Neural progenitor cell (in vitro differentiated cells): ENCODE data around the gene SNX5. TPM values are rescaled to one million over a fixed set of nuclear protein-coding genes. Genes with fewer than 3 reads are reported as not detected.

Source experiments
- DNase-seq: peaks from one replicate; pipeline ENCODE4 v3.0.0-alpha.2; 2016; ENCODE audit warnings: low spot score
- H2AFZ ChIP-seq: fragments of 200-600 bp; sonication (generic); replicated peaks from 2 replicates; pipeline ENCODE4 v1.6.1; 2016; ENCODE audit warnings: antibody characterized with exemption
- H3F3A ChIP-seq: fragments of 200-600 bp; sonication (generic); 2 replicates; pipeline ENCODE4 v1.6.1; 2016; ENCODE audit warnings: antibody characterized with exemption, low read depth
- H3K27ac ChIP-seq: fragments of 200-600 bp; sonication (generic); 2 replicates; pipeline ENCODE4 v1.5.1; 2016; ENCODE audit warnings: mild to moderate bottlenecking
- H3K27me3 ChIP-seq: fragments of 200-600 bp; sonication (generic); 2 replicates; pipeline ENCODE4 v1.6.1; 2016; ENCODE audit warnings: mild to moderate bottlenecking, moderate library complexity
- H3K36me3 ChIP-seq: fragments of 200-600 bp; sonication (generic); 2 replicates; pipeline ENCODE4 v1.5.1; 2016
- H3K4me1 ChIP-seq: fragments of 200-600 bp; sonication (generic); 2 replicates; pipeline ENCODE4 v1.6.1; 2016; ENCODE audit warnings: mixed run types
- H3K4me2 ChIP-seq: fragments of 200-600 bp; sonication (generic); 2 replicates; pipeline ENCODE4 v1.6.1; 2016
- H3K4me3 ChIP-seq: fragments of 200-600 bp; sonication (generic); 2 replicates; pipeline ENCODE4 v1.5.1; 2016
- H3K79me2 ChIP-seq: fragments of 200-600 bp; sonication (generic); 2 replicates; pipeline ENCODE4 v1.6.1; 2016; ENCODE audit warnings: low read depth
- H3K9ac ChIP-seq: fragments of 200-600 bp; sonication (generic); 2 replicates; pipeline ENCODE4 v1.6.1; 2016
- H3K9me3 ChIP-seq: fragments of 200-600 bp; sonication (generic); 2 replicates; pipeline ENCODE4 v1.5.1; 2016; ENCODE audit warnings: low read depth
- H4K20me1 ChIP-seq: fragments of 200-600 bp; sonication (generic); 2 replicates; pipeline ENCODE4 v1.6.1; 2016; ENCODE audit warnings: low read depth
- H3K27ac Mint-ChIP-seq: 3 replicates; pipeline ENCODE4 v1.8.0; 2021; ENCODE audit warnings: mixed read lengths
- H3K27me3 Mint-ChIP-seq: 2 replicates; pipeline ENCODE4 v1.8.0; 2022; ENCODE audit warnings: low read depth, mild to moderate bottlenecking, inconsistent platforms, moderate library complexity, mixed read lengths; ENCODE audit not compliant: insufficient read depth
- H3K36me3 Mint-ChIP-seq: 3 replicates; pipeline ENCODE4 v1.8.0; 2021; ENCODE audit warnings: mixed read lengths
- H3K4me1 Mint-ChIP-seq: 3 replicates; pipeline ENCODE4 v1.8.0; 2021; ENCODE audit warnings: mixed read lengths
- H3K4me3 Mint-ChIP-seq: 3 replicates; pipeline ENCODE4 v1.8.0; 2021; ENCODE audit warnings: mild to moderate bottlenecking, moderate library complexity, mixed read lengths
- H3K9me3 Mint-ChIP-seq: 3 replicates; pipeline ENCODE4 v1.8.0; 2020; ENCODE audit warnings: mixed read lengths
- EZH2 ChIP-seq: fragments of 200-600 bp; sonication (generic); IDR thresholded peaks from 2 replicates; pipeline ENCODE4 v1.6.1; 2017; ENCODE audit warnings: antibody characterized with exemption, mild to moderate bottlenecking, moderate library complexity
- EZH2phosphoT487 ChIP-seq: fragments of 200-600 bp; sonication (generic); IDR thresholded peaks from 2 replicates; pipeline ENCODE4 v1.6.1; 2017; ENCODE audit warnings: antibody characterized with exemption
- total RNA-seq: library from RNA; depleted of rRNA; stranded (reverse); fragments of >200 nt; gene quantifications from 2 replicates; pipeline ENCODE4 v1.2.3, GENCODE V29; 2015; ENCODE audit warnings: low replicate concordance
- TF ChIP-seq, protein P1 (sequence below): fragments of 200-600 bp; sonication (generic); IDR thresholded peaks from 2 replicates; pipeline ENCODE4 v1.5.1; 2017; ENCODE audit warnings: antibody characterized with exemption, mild to moderate bottlenecking

The SNX5 gene
- total RNA-seq, 1 donor from 2014 or later: 226 TPM

- DNase-seq: peak; percentile 78
- H3K27ac Mint-ChIP-seq: peak overlapping the region; percentile 83
- TF ChIP-seq, protein P1, sequence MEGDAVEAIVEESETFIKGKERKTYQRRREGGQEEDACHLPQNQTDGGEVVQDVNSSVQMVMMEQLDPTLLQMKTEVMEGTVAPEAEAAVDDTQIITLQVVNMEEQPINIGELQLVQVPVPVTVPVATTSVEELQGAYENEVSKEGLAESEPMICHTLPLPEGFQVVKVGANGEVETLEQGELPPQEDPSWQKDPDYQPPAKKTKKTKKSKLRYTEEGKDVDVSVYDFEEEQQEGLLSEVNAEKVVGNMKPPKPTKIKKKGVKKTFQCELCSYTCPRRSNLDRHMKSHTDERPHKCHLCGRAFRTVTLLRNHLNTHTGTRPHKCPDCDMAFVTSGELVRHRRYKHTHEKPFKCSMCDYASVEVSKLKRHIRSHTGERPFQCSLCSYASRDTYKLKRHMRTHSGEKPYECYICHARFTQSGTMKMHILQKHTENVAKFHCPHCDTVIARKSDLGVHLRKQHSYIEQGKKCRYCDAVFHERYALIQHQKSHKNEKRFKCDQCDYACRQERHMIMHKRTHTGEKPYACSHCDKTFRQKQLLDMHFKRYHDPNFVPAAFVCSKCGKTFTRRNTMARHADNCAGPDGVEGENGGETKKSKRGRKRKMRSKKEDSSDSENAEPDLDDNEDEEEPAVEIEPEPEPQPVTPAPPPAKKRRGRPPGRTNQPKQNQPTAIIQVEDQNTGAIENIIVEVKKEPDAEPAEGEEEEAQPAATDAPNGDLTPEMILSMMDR: no peak
- TF ChIP-seq EZH2phosphoT487 (no peak), EZH2 (no peak)
- H3K9me3 Mint-ChIP-seq: peaks cover 3% of the 10 kb centered on the region
- Histone ChIP-seq H4K20me1 (peaks cover 42% of the 10 kb centered on the region), H3K9ac (no peak overlapping the region), H3K36me3 (no peaks in the 10 kb centered on the region), H2AFZ (no peak overlapping the region), H3K9me3 (no peaks in the 10 kb centered on the region), H3K4me2 (peak overlapping the region; percentile 62), H3K79me2 (no peaks in the 10 kb centered on the region), H3K27me3 (peaks cover 36% of the 10 kb centered on the region), H3F3A (peaks cover 29% of the 10 kb centered on the region), H3K27ac (peak overlapping the region; percentile 22), H3K4me1 (peaks cover 39% of the 10 kb centered on the region), H3K4me3 (peak overlapping the region; percentile 10)
- H3K36me3 Mint-ChIP-seq: no peaks in the 10 kb centered on the region
- H3K4me3 Mint-ChIP-seq: no peak overlapping the region
- peaks cover 41% of the 10 kb centered on the region for H3K4me1 Mint-ChIP-seq
- peaks cover 7% of the 10 kb centered on the region for H3K27me3 Mint-ChIP-seq
These were observed 34.3 kb downstream of the SNX5 start for GRCh38 chr20:17934141-17934862.

DNA sequence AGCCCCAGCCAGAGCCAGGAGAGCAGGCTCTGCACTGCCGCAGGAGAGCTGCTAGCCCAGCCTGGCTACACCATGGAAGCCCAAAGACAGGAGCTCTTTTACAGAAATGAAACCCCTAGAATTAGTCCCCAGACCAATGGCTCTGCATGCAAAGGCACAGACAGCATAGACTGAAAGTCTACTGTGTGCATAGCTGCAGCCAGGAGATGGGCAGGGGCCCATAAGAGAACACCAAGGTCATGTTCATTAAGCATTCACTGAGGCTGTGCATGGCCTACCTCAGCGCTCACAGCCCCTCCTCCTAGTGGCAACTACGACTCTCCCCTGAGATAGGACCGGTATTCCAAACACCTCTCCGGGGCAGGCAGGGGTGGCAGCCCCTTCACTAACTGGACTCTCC, 34.9 kb downstream of the SNX5 start:
- Mint-ChIP-seq H3K4me1 (peaks cover 38% of the 10 kb centered on the region), H3K36me3 (no peaks in the 10 kb centered on the region), H3K27me3 (peaks cover 7% of the 10 kb centered on the region), H3K27ac (peak overlapping the region; percentile 83), H3K9me3 (peaks cover 3% of the 10 kb centered on the region), H3K4me3 (no peak overlapping the region)
- Histone ChIP-seq H4K20me1 (peaks cover 38% of the 10 kb centered on the region), H3K4me2 (peak overlapping the region; percentile 62), H3K4me1 (peaks cover 35% of the 10 kb centered on the region), H3F3A (peaks cover 26% of the 10 kb centered on the region), H3K9me3 (no peaks in the 10 kb centered on the region), H3K27me3 (peaks cover 36% of the 10 kb centered on the region), H3K79me2 (no peaks in the 10 kb centered on the region), H3K9ac (no peak overlapping the region), H3K27ac (no peak overlapping the region), H3K4me3 (no peak overlapping the region), H3K36me3 (no peaks in the 10 kb centered on the region), H2AFZ (no peak overlapping the region)
- DNase-seq: peak; percentile 13
- no peak for TF ChIP-seq EZH2phosphoT487
- TF ChIP-seq, protein P1: no peak
- TF ChIP-seq EZH2: no peak

DNA sequence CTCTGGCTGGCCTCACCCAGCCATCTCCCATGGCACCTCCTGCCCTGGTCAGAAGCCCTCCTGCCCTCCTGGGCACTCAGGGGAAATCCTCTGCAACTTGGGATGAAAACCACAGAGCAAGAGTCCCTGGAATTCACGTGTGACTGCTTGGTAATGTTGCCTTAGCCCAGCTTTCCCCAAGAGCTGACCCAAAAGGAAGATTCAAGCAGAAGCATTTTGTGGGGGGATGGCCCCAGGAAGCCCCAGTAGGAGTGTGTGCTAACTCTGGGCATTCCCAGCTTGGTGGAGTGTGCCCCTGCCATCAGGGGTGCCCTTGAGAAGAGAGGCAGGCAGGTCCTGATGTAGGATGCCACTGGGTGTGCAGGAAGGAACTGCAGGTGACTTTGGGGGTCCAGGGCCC, 35.5 kb downstream of the SNX5 start:
- no peak overlapping the region for H3K4me2 ChIP-seq
- no peak for DNase-seq
- no peaks in the 10 kb centered on the region for H3K36me3 ChIP-seq
- no peak for TF ChIP-seq EZH2
- TF ChIP-seq, protein P1: no peak
- no peak for TF ChIP-seq EZH2phosphoT487
- Mint-ChIP-seq H3K9me3 (peaks cover 3% of the 10 kb centered on the region), H3K27ac (no peak overlapping the region), H3K4me3 (peak overlapping the region; percentile 21), H3K36me3 (no peaks in the 10 kb centered on the region), H3K4me1 (peaks cover 38% of the 10 kb centered on the region), H3K27me3 (peaks cover 6% of the 10 kb centered on the region)
- peaks cover 29% of the 10 kb centered on the region for H3K4me1 ChIP-seq
- H3K9ac ChIP-seq: no peak overlapping the region
- peaks cover 32% of the 10 kb centered on the region for H4K20me1 ChIP-seq
- H3K27ac ChIP-seq: no peak overlapping the region
- H3K79me2 ChIP-seq: no peaks in the 10 kb centered on the region
- no peak overlapping the region for H2AFZ ChIP-seq
- peaks cover 20% of the 10 kb centered on the region for H3F3A ChIP-seq
- H3K27me3 ChIP-seq: peaks cover 36% of the 10 kb centered on the region
- H3K4me3 ChIP-seq: no peak overlapping the region
- H3K9me3 ChIP-seq: no peaks in the 10 kb centered on the region
